Cardiac muscle cell (in vitro differentiated cells and primary cell): ENCODE results near the gene COL23A1. TPM values are rescaled to one million over a fixed set of nuclear protein-coding genes. Genes with fewer than 3 reads are reported as not detected.

Source experiments
- DNase-seq, 2 donors: peaks; one replicate each; pipeline versions ENCODE4 v3.0.0 to v3.0.0-alpha.2; 2010 to 2017; ENCODE audit warnings: low read depth in 1 of 2, low spot score in 1 of 2
- H3K27ac ChIP-seq: fragments of 200-600 bp; sonication (generic); 2 replicates; pipeline ENCODE4 v1.5.1; 2016
- H3K27me3 ChIP-seq: fragments of 200-600 bp; sonication (generic); 2 replicates; pipeline ENCODE4 v1.6.0; 2016; ENCODE audit warnings: control low read depth
- H3K36me3 ChIP-seq: fragments of 200-600 bp; sonication (generic); 2 replicates; pipeline ENCODE4 v1.5.1; 2016; ENCODE audit warnings: control low read depth
- H3K4me1 ChIP-seq: fragments of 200-600 bp; sonication (generic); 2 replicates; pipeline ENCODE4 v1.8.1; 2017; ENCODE audit warnings: low read depth, mild to moderate bottlenecking, mixed run types
- H3K4me3 ChIP-seq: fragments of 200-600 bp; sonication (generic); 2 replicates; pipeline ENCODE4 v1.5.1; 2016; ENCODE audit warnings: mild to moderate bottlenecking
- H3K9me3 ChIP-seq: fragments of 200-600 bp; sonication (generic); 2 replicates; pipeline ENCODE4 v1.5.1; 2017; ENCODE audit warnings: low read depth, mild to moderate bottlenecking, control low read depth
- polyA plus RNA-seq: library from polyadenylated mRNA; unstranded; fragments of >200 nt; fragmentation: Nextera tagmentation; extraction: Ambion mirVana; gene quantifications from 2 replicates; pipeline ENCODE4 v1.2.1, GENCODE V29; 2016
- total RNA-seq: library from RNA; depleted of rRNA; stranded (reverse); fragments of >200 nt; gene quantifications from 2 replicates; pipeline ENCODE4 v1.2.3, GENCODE V29; 2016
- TF ChIP-seq, protein P1 (sequence below): IDR thresholded peaks from 2 replicates; pipeline ENCODE4 v1.5.1; 2012; ENCODE audit warnings: low read depth, mild to moderate bottlenecking, low read length

Gene COL23A1
- total and polyA plus RNA-seq, 2 experiments from 2014 or later: 28.9 to 43.0 TPM

DNA sequence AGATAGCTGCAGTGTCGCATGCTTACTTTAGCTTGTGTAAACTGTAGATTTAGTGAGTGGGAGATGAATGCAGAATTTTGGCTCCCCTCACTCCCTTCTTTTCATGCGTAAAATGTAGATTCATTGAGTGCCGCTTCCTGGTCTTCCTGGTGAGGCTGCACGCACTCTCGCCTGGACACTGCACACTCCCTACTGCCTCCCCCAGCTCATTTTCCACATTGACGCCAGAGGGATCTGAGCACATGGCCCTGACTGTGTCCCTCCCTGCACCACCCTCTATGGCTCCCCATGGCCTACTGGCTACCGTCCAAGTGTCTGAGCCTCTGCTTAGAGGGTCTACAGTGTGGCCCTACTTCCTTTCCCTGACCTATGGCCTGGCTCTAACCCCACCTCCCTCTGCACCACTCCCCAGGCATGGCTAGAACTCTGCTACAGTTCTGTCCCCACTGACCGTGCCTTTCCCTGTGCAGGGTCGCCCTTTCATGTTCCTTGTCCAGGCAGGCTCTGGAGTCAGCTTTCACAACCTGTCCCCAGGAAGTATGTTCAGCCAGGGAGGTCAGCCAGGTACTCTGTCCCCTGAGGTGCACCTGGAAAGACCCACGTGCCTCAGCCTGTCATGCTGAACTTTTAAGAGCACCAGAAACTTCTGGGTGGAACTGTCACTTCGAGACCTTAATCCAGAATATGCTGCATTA lies 160.6 kb downstream of the COL23A1 start:
- Histone ChIP-seq H3K4me1 (peaks cover 12% of the 10 kb centered on the region), H3K9me3 (no peaks in the 10 kb centered on the region), H3K27me3 (no peaks in the 10 kb centered on the region), H3K36me3 (no peaks in the 10 kb centered on the region), H3K4me3 (no peak overlapping the region), H3K27ac (no peak overlapping the region)
- no peak for DNase-seq
- TF ChIP-seq, protein P1, sequence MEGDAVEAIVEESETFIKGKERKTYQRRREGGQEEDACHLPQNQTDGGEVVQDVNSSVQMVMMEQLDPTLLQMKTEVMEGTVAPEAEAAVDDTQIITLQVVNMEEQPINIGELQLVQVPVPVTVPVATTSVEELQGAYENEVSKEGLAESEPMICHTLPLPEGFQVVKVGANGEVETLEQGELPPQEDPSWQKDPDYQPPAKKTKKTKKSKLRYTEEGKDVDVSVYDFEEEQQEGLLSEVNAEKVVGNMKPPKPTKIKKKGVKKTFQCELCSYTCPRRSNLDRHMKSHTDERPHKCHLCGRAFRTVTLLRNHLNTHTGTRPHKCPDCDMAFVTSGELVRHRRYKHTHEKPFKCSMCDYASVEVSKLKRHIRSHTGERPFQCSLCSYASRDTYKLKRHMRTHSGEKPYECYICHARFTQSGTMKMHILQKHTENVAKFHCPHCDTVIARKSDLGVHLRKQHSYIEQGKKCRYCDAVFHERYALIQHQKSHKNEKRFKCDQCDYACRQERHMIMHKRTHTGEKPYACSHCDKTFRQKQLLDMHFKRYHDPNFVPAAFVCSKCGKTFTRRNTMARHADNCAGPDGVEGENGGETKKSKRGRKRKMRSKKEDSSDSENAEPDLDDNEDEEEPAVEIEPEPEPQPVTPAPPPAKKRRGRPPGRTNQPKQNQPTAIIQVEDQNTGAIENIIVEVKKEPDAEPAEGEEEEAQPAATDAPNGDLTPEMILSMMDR: no peak

DNA sequence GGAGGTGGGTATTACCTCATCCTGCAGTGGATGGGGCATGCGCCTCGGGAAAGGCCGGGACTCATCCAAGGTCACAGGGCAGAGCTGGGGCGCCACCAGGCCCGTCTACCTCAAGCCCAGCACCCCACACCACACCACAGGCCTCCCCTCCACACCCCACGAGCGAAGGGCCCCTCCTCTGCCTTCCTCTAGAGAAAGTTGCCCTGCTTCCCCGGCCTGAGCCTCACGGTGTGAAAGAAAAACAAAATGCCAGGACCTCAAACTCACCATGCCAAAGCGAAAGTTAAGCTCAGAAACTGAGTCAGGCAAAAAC lies 161.1 kb downstream of the COL23A1 start:
- TF ChIP-seq, protein P1: no peak
- DNase-seq: no peak
- no peak overlapping the region for H3K4me3 ChIP-seq
- H3K9me3 ChIP-seq: no peaks in the 10 kb centered on the region
- H3K27me3 ChIP-seq: no peaks in the 10 kb centered on the region
- no peaks in the 10 kb centered on the region for H3K36me3 ChIP-seq
- no peak overlapping the region for H3K27ac ChIP-seq
- peaks cover 18% of the 10 kb centered on the region for H3K4me1 ChIP-seq

DNA sequence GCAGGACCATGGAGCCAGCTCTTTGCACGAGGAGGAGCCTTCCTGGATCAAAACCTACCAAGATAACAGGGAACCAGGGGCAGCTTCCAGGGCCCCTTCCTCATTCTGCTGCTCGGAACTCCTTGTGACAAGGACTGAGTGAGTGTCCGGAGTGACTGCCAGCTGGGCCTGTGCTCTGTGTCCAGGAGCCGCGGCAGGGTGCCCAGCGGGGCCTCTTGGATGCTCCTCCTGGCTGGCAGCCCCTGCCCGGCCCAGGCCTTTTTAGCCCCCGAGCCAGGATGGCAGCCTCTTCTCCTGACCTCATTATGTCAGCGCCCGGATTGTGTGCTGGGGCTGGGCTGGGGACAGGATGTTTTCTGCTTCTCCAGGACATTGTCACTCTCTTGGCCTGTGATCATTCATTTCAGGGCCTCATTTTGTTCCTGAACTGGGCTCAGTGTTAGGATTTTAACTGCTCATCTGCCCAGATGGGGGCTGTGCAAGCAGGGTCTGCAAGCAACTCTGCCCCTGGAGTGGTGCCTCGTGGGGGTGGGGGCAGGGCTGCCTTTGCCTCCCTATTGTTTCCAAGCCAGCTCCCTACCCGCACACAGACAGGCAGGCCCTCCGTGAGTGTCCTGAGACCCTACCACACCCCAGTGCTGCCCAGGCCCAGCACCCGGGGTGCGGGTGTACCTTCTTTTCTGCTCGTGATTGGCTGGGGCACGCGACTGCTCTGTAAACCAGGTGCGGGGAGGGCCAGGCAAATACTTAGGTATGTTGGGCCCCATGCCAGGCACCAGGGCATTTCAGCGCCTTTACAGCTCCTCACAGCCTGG lies 161.6 kb downstream of the COL23A1 start:
- TF ChIP-seq, protein P1: no peak
- no peaks in the 10 kb centered on the region for H3K27me3 ChIP-seq
- peaks cover 20% of the 10 kb centered on the region for H3K4me1 ChIP-seq
- H3K9me3 ChIP-seq: no peaks in the 10 kb centered on the region
- DNase-seq: no peak
- H3K4me3 ChIP-seq: no peak overlapping the region
- H3K36me3 ChIP-seq: no peaks in the 10 kb centered on the region
- H3K27ac ChIP-seq: no peak overlapping the region

DNA sequence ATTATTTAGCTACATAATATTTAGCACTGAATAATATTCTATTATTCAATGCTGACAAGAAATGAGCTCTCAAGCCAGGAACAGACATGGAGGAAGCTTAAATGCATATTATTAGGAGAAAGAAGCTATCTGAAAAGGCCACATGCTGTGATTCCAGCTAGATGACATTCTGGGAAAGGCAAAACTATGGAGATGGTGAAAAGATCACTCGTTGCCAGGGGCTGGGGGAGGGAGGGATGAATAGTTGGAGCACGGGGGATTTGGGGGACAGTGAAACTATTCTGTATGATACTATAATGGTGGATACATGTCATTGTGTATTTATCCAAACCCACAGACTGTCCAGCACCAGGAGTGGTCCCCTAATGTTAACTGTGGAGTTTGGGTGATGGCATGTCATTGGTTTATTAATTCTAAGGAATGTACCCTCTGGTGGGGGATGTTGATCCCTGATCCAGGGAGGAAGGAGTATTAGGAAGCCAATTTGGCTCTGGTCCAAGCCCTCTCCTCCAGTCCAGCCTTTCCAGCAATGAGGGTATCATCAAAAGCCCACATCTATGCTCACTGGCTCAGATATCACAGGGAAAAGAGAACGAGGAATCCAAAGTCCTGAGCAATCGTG lies 162.5 kb downstream of the COL23A1 start:
- Histone ChIP-seq H3K4me1 (peaks cover 21% of the 10 kb centered on the region), H3K4me3 (no peak overlapping the region), H3K27me3 (no peaks in the 10 kb centered on the region), H3K9me3 (no peaks in the 10 kb centered on the region), H3K36me3 (no peaks in the 10 kb centered on the region), H3K27ac (no peak overlapping the region)
- no peak for DNase-seq
- TF ChIP-seq, protein P1: no peak

DNA sequence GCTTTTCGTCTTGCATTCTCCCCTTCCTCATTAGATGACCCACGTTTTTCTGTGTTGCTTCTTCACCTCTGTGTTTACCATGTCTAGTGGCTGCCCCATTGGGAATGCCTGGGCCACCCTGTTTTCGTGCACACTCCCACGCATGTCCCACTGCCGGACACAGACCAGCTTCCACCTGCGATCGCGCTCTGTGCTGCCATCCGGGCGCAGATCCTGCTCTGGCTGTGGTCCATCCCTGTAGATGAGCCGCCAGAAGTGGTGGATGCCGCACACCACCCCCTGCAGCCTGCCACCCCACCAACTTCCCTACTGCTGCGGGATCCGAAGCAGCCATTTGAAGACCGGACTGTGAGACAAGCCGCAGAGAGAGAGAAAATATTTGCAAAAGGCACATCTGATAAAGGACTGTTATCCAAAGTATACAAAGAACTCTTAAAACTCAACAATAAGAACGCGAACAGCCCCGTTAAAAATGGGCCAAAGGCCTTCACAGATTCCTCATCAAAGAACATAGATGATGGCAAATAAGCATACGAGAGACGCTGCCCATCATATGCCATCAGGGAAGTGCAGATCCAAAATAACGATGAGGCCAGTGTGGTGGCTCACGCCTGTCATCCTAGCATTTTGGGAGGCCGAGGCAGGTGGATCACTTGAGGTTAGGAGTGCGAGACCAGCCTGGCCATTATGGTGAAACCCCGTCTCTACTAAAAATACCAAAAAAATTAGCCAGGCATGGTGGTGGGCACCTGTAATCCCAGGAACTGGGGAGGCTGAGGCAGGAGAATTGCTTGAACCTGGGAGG lies 163.7 kb downstream of the COL23A1 start:
- DNase-seq: no peak
- Histone ChIP-seq H3K36me3 (no peaks in the 10 kb centered on the region), H3K4me1 (peaks cover 32% of the 10 kb centered on the region), H3K27me3 (no peaks in the 10 kb centered on the region), H3K9me3 (no peaks in the 10 kb centered on the region), H3K4me3 (no peak overlapping the region), H3K27ac (no peak overlapping the region)
- TF ChIP-seq, protein P1: no peak
